ENCODE data around the gene TMEM255B. TPM values are rescaled to one million over a fixed set of nuclear protein-coding genes. Genes with fewer than 3 reads are reported as not detected.
"Not testable (repeated sequence)": the region's sequence is repeated elsewhere in the genome, so short reads cannot be mapped to it uniquely, and the experiment has no call there.

TMEM255B gene
- total RNA-seq, 1 donor from 2014 or later = 321 TPM

- Mint-ChIP-seq H3K4me1 (ENCODE audit: unreplicated experiment) (peaks cover 6% of the 10 kb centered on the region), H3K9me3 (ENCODE audit: unreplicated experiment) (no peaks in the 10 kb centered on the region), H3K4me3 (ENCODE audit: unreplicated experiment) (no peak overlapping the region), H3K27me3 (ENCODE audit: unreplicated experiment) (peaks cover 38% of the 10 kb centered on the region), H3K36me3 (ENCODE audit: low read depth, unreplicated experiment) (peaks cover 16% of the 10 kb centered on the region), H3K27ac (ENCODE audit: unreplicated experiment) (no peak overlapping the region)
- no peak for TF ChIP-seq CTCF (IDR thresholded peaks at IDR 0.05; ENCODE audit: unreplicated experiment)
- DNase-seq (ENCODE audit: low spot score) = no peak
Observed at GRCh38 chr13:113823771-113824170, 64.7 kb downstream of the TMEM255B start.

- Mint-ChIP-seq H3K4me1 (ENCODE audit: unreplicated experiment) (peaks cover 6% of the 10 kb centered on the region), H3K4me3 (ENCODE audit: unreplicated experiment) (peak overlapping the region; percentile 62), H3K9me3 (ENCODE audit: unreplicated experiment) (no peaks in the 10 kb centered on the region), H3K27ac (ENCODE audit: unreplicated experiment) (peak overlapping the region; percentile 74), H3K27me3 (ENCODE audit: unreplicated experiment) (peaks cover 25% of the 10 kb centered on the region), H3K36me3 (ENCODE audit: low read depth, unreplicated experiment) (peaks cover 16% of the 10 kb centered on the region)
- no peak for TF ChIP-seq CTCF (IDR thresholded peaks at IDR 0.05; ENCODE audit: unreplicated experiment)
- DNase-seq (ENCODE audit: low spot score) = no peak
Observed at GRCh38 chr13:113825841-113826240, 66.8 kb downstream of the TMEM255B start.

GRCh38 chr13:113826446-113826845 lies 67.4 kb downstream of the TMEM255B start:
- DNase-seq (ENCODE audit: low spot score); H3K4me1 Mint-ChIP-seq (ENCODE audit: unreplicated experiment); H3K27ac Mint-ChIP-seq (ENCODE audit: unreplicated experiment); H3K9me3 Mint-ChIP-seq (ENCODE audit: unreplicated experiment); H3K4me3 Mint-ChIP-seq (ENCODE audit: unreplicated experiment): not testable (repeated sequence)
- Mint-ChIP-seq H3K27me3 (ENCODE audit: unreplicated experiment) (peaks cover 20% of the 10 kb centered on the region), H3K36me3 (ENCODE audit: low read depth, unreplicated experiment) (peaks cover 16% of the 10 kb centered on the region)

GRCh38 chr13:113827021-113827420 lies 68.0 kb downstream of the TMEM255B start:
- Mint-ChIP-seq H3K27me3 (ENCODE audit: unreplicated experiment) (peaks cover 19% of the 10 kb centered on the region), H3K4me1 (ENCODE audit: unreplicated experiment) (peaks cover 2% of the 10 kb centered on the region), H3K36me3 (ENCODE audit: low read depth, unreplicated experiment) (peaks cover 16% of the 10 kb centered on the region), H3K4me3 (ENCODE audit: unreplicated experiment) (no peak overlapping the region), H3K27ac (ENCODE audit: unreplicated experiment) (peak overlapping the region; percentile 52), H3K9me3 (ENCODE audit: unreplicated experiment) (no peaks in the 10 kb centered on the region)
- no peak for DNase-seq (ENCODE audit: low spot score)
- no peak for TF ChIP-seq CTCF (IDR thresholded peaks at IDR 0.05; ENCODE audit: unreplicated experiment)

GRCh38 chr13:113828282-113828825 lies 69.3 kb downstream of the TMEM255B start:
- Mint-ChIP-seq H3K27ac (ENCODE audit: unreplicated experiment) (no peak overlapping the region), H3K27me3 (ENCODE audit: unreplicated experiment) (peaks cover 13% of the 10 kb centered on the region), H3K4me3 (ENCODE audit: unreplicated experiment) (no peak overlapping the region), H3K4me1 (ENCODE audit: unreplicated experiment) (peaks cover 1% of the 10 kb centered on the region), H3K9me3 (ENCODE audit: unreplicated experiment) (no peaks in the 10 kb centered on the region), H3K36me3 (ENCODE audit: low read depth, unreplicated experiment) (peaks cover 15% of the 10 kb centered on the region)
- DNase-seq (ENCODE audit: low spot score) = no peak
- TF ChIP-seq CTCF (IDR thresholded peaks at IDR 0.05; ENCODE audit: unreplicated experiment) = no peak

- not testable (repeated sequence) for H3K4me1 Mint-ChIP-seq (ENCODE audit: unreplicated experiment); H3K27me3 Mint-ChIP-seq (ENCODE audit: unreplicated experiment); DNase-seq (ENCODE audit: low spot score); H3K36me3 Mint-ChIP-seq (ENCODE audit: low read depth, unreplicated experiment); H3K4me3 Mint-ChIP-seq (ENCODE audit: unreplicated experiment); H3K27ac Mint-ChIP-seq (ENCODE audit: unreplicated experiment); H3K9me3 Mint-ChIP-seq (ENCODE audit: unreplicated experiment)
Observed at GRCh38 chr13:113830426-113830950, 71.5 kb downstream of the TMEM255B start.
